ENCODE results near the gene DDX5. TPM values are rescaled to one million over a fixed set of nuclear protein-coding genes. Genes with fewer than 3 reads are reported as not detected.

DDX5 gene
- total and polyA plus RNA-seq, 2 of the 4 experiments (the other 2 are of a cell fraction), result 253 to 781 TPM

DNA sequence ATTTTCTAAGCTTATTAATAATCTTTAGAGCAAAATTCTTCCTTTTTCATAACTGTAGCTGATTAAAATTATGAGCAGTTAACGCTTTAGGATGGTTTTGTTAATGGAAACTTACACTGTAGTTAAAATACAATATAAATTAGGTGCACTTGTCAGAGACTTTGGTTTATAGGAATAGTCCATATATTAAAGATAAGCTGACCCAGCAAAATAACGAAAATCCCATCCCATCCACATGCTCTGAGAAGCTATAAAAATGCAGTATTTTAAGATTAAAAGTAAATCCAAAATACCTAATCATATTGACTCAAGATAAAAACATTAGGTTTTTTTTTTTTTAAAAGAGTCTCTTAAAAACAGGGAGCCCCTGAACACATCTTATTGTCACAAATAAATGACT is 38.7 kb upstream of the DDX5 start:
- H3K56ac ChIP-seq (ENCODE audit: extremely low read depth, insufficient read depth, low read length), result no peak overlapping the region
- ATAC-seq (ENCODE audit: low read depth), result no peak
- H4K8ac ChIP-seq (ENCODE audit: low read depth in 2 of 2, low read length in 2 of 2), result no peak overlapping the region
- H3K79me1 ChIP-seq (ENCODE audit: low read depth in 1 of 2, low read length in 2 of 2), result peaks cover 41 to 57% of the 10 kb centered on the region in 2 experiments
- H4K5ac ChIP-seq (ENCODE audit: low read depth, low read length), result no peak overlapping the region
- TF ChIP-seq MAFK (IDR thresholded peaks at IDR 0.05; ENCODE audit: low read depth, low read length), result peak; percentile 85
- no peak for TF ChIP-seq POLR2A (IDR thresholded peaks at IDR 0.05; ENCODE audit: low read depth, low read length)
- H2BK5ac ChIP-seq (ENCODE audit: low read depth, low read length, poor library complexity, severe bottlenecking), result no peak overlapping the region
- H3K14ac ChIP-seq (replicated peaks; ENCODE audit: low read depth, low read length), result no peak overlapping the region
- H3K4me2 ChIP-seq (ENCODE audit: low read depth, low read length), result no peak overlapping the region
- H2AK5ac ChIP-seq (ENCODE audit: low read depth, low read length), result no peak overlapping the region
- no peaks in the 10 kb centered on the region for H3K9me3 ChIP-seq (ENCODE audit: control insufficient read depth, insufficient read depth, low read length)
- BruUV-seq (replicated peaks), result no TSS peak
- H3K9ac ChIP-seq (ENCODE audit: low read depth, low read length), result no peak overlapping the region
- peaks cover 56% of the 10 kb centered on the region for H4K20me1 ChIP-seq (ENCODE audit: insufficient read depth, low read length)
- no peak for DNase-seq
- H3K4ac ChIP-seq (ENCODE audit: low read depth, low read length), result no peak overlapping the region
- H3K23ac ChIP-seq (ENCODE audit: low read depth, low read length), result no peak overlapping the region
- no CpG with 5 or more reads among the region's 2 CpGs for WGBS, 2 experiments (ENCODE audit: extremely low coverage in 2 of 2, insufficient read length in 1 of 2)
- POLR2A ChIA-PET (ENCODE audit: unreplicated experiment), result no interaction called here
- no peaks in the 10 kb centered on the region for H3K27me3 ChIP-seq (ENCODE audit: control insufficient read depth, insufficient read depth, low read length)
- peaks cover 46% of the 10 kb centered on the region for H3K36me3 ChIP-seq (ENCODE audit: control insufficient read depth, insufficient read depth, low read length)
- H2BK120ac ChIP-seq (ENCODE audit: low read depth, low read length), result no peak overlapping the region
- in situ Hi-C loops (cut with MboI; ENCODE audit: low sequenced_read_pairs) (no loop called here), intact Hi-C loops (cut with micrococcal nuclease) (no loop called here), dilution Hi-C loops (cut with HindIII; ENCODE audit: low sequenced_read_pairs, unreplicated experiment) (no loop called here)
- peaks cover 2% of the 10 kb centered on the region; the same call in 1 of the 2 replicates for H3K4me1 ChIP-seq (ENCODE audit: control insufficient read depth, insufficient read depth, low read length)
- no peak overlapping the region for H2BK20ac ChIP-seq (ENCODE audit: low read depth, low read length)
- peaks cover 4% of the 10 kb centered on the region; the same call in 1 of the 2 replicates for H3K9me1 ChIP-seq (ENCODE audit: insufficient read depth, low read length)
- no peak overlapping the region for H3K4me3 ChIP-seq (ENCODE audit: insufficient read depth, low read depth, low read length)
- CTCF ChIA-PET, result no interaction called here
- no peak overlapping the region for H3K18ac ChIP-seq (ENCODE audit: low read depth, low read length)
- H2BK15ac ChIP-seq (ENCODE audit: low read depth, low read length), result no peak overlapping the region
- H3K27ac ChIP-seq (ENCODE audit: insufficient read depth, low read length), result no peak overlapping the region
- no peak overlapping the region for H4K91ac ChIP-seq (ENCODE audit: insufficient read depth, low read depth, low read length)
- H2AFZ ChIP-seq (replicated peaks; ENCODE audit: low read length, poor library complexity), result no peak overlapping the region
- no peak overlapping the region for H2AK9ac ChIP-seq (replicated peaks; ENCODE audit: low read depth, low read length, poor library complexity)

All from IMR-90 (cell line).